ENCODE data around the gene GOLGA7B. TPM values are rescaled to one million over a fixed set of nuclear protein-coding genes. Genes with fewer than 3 reads are reported as not detected.

The GOLGA7B gene
- total and polyA plus RNA-seq, 2 donors = 0.11 to 0.56 TPM

DNA sequence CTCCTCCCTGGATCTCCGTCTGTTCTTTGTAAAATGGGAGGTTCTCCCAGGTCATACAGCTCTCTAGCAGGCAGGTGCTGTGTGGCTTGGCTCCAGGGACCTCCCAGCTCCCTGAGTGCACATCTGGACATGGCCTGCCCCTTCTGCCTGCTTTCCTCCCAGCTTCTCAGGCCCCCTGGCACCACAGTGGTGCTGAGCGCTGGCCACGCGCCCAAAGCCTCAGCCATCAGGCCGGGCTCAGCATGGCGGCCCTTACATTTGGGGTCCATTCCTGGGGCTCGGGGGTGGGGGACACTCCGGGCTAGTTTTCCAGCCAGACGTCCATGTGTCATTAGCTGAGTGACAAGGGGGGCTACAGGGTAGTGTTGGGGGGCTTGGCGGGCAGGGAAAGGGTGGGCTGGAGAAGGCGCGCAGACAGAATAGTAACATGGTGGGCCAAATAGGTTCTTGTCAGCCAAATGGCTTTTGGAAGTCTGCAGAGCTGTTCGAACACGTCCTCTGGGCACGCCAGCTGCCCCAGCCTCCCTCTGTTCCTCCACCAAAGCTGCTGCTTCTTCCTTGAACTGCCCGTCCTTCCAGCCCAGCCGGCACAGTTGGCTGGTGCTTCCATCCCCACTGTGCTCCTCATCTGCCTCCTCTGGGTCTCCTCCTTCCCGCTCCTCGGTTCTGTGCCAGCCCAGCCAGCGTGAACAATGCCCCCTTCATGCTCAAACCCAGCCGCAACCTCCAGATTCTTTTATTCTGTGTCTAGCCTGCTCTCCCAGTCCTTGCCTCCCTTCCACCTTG lies 65.9 kb downstream of the GOLGA7B start:
- H3K27ac ChIP-seq (ENCODE audit: low read depth) = no peak overlapping the region
- 79% methylated on average over 21 of the region's 21 CpGs for WGBS
- H3K4me3 ChIP-seq (ENCODE audit: low read depth, low read length) = no peak overlapping the region
- no peaks in the 10 kb centered on the region for H3K36me3 ChIP-seq (ENCODE audit: insufficient read depth)
- no peak for DNase-seq (ENCODE audit: extremely low spot score)
- H3K4me1 ChIP-seq (ENCODE audit: insufficient read depth) = no peaks in the 10 kb centered on the region

DNA sequence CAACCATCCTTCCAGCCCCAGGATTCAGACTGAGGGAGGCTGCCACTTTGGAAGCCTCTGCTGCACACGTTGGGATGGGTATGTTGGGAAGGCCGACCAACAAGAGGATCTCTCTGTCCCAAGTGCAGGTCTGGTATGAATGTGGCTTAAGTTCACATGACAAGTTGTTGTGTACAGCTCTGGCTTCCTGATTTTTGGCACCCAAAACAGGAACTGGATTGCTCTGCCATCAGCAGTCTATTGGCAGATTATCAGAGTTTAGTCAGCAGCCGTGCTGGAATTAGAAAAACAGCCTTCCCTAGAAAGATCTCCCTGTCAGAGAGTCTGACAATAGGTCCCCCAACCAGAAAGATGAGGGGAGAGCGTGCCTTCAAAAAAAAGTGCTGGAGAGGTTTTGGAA lies 66.9 kb downstream of the GOLGA7B start:
- Histone ChIP-seq H3K4me3 (ENCODE audit: low read depth, low read length) (no peak overlapping the region), H3K4me1 (ENCODE audit: insufficient read depth) (no peaks in the 10 kb centered on the region), H3K27ac (ENCODE audit: low read depth) (no peak overlapping the region), H3K36me3 (ENCODE audit: insufficient read depth) (no peaks in the 10 kb centered on the region)
- no peak for DNase-seq (ENCODE audit: extremely low spot score)
- 38% methylated on average over 4 of the region's 4 CpGs for WGBS

DNA sequence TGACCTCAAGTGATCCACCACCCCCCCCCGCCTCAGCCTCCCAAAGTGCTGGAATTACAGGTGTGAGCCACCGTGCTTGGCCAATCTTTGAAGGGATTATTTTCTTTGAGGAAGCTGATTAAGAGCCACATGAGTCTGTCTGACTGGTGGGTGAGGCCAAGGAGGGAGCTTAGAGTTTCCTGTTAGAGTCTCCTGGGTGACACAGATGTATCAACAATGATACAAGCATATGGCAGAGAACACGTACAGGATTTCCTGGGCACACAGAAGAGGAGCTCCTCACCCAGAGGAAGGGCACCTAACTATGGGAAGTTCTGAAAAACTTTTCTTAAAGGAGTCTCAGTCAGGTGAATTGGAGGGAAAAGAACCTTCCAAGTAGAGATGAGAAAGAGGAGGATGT lies 69.4 kb downstream of the GOLGA7B start:
- 47% methylated on average over 3 of the region's 3 CpGs for WGBS

GRCh38 chr10:97920865-97921264 lies 71.2 kb downstream of the GOLGA7B start:
- no peak for DNase-seq (ENCODE audit: extremely low spot score)

More for the DNA sequence above, 69.4 kb downstream of the GOLGA7B start:
- Histone ChIP-seq H3K27ac (ENCODE audit: low read depth) (no peak overlapping the region), H3K4me3 (ENCODE audit: low read depth, low read length) (no peak overlapping the region), H3K36me3 (ENCODE audit: insufficient read depth) (no peaks in the 10 kb centered on the region), H3K4me1 (ENCODE audit: insufficient read depth) (no peaks in the 10 kb centered on the region)
- DNase-seq (ENCODE audit: extremely low spot score) = no peak

More at GRCh38 chr10:97920865-97921264, 71.2 kb downstream of the GOLGA7B start:
- Histone ChIP-seq H3K4me3 (ENCODE audit: low read depth, low read length) (no peak overlapping the region), H3K4me1 (ENCODE audit: insufficient read depth) (no peaks in the 10 kb centered on the region), H3K27ac (ENCODE audit: low read depth) (no peak overlapping the region), H3K36me3 (ENCODE audit: insufficient read depth) (no peaks in the 10 kb centered on the region)
- WGBS = 61% methylated on average over 4 of the region's 4 CpGs

Other genes starting within 250 kb of the GOLGA7B start
- 5.9 TPM for gene MORN4, start 216.3 kb upstream of the GOLGA7B start, total RNA-seq
- gene MORN4, start 216.3 kb upstream of the GOLGA7B start, polyA plus RNA-seq = 7.6 TPM
- gene PI4K2A, start 209.2 kb upstream of the GOLGA7B start, total RNA-seq = 7.4 TPM
- 11.7 TPM for gene PI4K2A, start 209.2 kb upstream of the GOLGA7B start, polyA plus RNA-seq
- gene AVPI1, start 162.6 kb upstream of the GOLGA7B start, total RNA-seq = 7.5 TPM
- gene AVPI1, start 162.6 kb upstream of the GOLGA7B start, polyA plus RNA-seq = 21.2 TPM
- gene MARVELD1, start 136.1 kb upstream of the GOLGA7B start, total RNA-seq = 34.0 TPM
- 66.6 TPM for gene MARVELD1, start 136.1 kb upstream of the GOLGA7B start, polyA plus RNA-seq
- gene ZFYVE27, start 112.7 kb upstream of the GOLGA7B start, total RNA-seq = 13.5 TPM
- gene ZFYVE27, start 112.7 kb upstream of the GOLGA7B start, polyA plus RNA-seq = 17.0 TPM
- gene SFRP5, start 77.8 kb upstream of the GOLGA7B start, total RNA-seq = 1.1 TPM
- 4.8 TPM for gene SFRP5, start 77.8 kb upstream of the GOLGA7B start, polyA plus RNA-seq
- gene CRTAC1, start 180.8 kb downstream of the GOLGA7B start, total RNA-seq = 3.7 TPM
- gene CRTAC1, start 180.8 kb downstream of the GOLGA7B start, polyA plus RNA-seq = 7.5 TPM